GM19397 (cell line): Measurements from ENCODE around the gene CTU2.
A peak's percentile ranks its signal among the peaks of the same experiment; 100 is the strongest.

Source experiments
- ATAC-seq: cut with Tn5 transposase; IDR thresholded peaks from one replicate; pipeline ENCODE4 v1.9.1; 2021; ENCODE audit warnings: mild to moderate bottlenecking, moderate library complexity; ENCODE audit not compliant: unreplicated experiment

The CTU2 gene

DNA sequence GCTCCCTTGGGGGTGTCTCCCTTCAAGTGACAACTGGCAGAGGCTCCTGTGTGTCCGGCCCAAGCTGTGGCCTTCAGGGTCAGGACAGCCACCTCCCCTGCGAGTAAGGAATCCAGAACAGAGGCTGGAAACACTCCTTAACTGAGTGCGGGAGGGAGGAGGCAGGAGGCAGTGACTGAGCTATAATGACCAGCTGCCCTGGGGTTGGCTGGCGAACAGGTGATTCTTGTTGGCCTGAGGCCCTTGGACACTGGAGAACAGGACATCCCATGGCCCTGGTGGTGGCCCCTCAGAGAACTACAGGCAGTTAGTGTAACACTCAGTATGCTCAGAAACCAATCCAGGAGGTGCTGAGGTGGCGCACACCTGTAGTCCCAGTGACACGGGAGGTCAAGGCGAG is 10.6 kb upstream of the CTU2 start:
- ATAC-seq = no peak

DNA sequence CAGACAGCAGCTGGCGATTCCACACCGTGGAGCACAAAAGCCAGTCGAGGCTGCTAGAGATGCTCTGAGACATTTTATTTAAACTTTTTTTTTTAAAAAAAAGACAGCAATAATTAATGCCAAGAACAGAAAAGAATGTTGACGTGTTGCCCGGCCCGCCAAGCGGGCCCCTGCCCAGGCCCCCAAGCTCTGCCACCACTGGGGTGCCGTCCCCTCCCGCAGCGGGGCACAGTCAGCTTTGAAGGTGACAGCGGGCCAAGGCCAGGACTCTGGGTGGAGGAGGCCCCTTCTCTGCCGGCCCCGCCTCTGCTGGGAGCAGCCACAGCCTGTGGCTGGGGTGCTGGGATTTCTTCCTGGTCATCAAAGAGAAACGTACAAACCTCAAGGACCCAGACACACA is 9.9 kb upstream of the CTU2 start:
- no peak for ATAC-seq

DNA sequence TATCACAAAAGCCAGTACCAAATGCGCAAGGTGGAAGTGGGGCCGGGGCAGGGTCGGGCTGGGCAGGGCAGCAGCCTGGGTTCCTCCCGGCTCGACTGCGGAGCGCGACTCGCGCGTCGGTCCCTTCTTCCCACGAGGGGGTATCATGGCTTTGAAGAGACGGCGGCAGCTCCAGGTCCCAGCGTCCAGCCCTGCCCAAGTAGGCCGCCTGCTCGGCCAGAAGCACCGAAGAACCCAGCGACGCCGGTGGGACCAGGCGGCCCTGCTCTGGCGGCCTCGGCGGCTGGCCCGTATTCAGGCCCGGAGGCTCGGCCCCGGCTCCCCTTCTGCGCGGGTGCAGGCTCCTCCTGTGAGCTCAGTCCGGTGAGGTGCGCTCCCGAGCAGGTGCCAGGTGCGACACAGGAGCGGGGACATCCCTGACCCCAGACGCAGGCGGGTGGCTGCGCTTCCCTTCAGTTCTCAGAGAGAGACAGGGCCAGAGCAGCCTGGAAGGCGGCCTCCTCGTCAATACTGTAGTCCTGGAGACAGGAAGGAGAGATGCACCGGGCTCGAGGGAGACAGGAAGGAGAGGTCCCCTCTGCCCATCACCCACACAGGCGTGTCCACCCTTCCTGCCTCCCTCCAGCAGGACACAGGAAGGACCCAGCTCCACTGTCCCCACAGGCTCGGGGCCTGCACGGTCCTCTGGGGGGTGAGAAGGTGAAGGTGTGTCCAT is 9.0 kb upstream of the CTU2 start:
- no peak for ATAC-seq

DNA sequence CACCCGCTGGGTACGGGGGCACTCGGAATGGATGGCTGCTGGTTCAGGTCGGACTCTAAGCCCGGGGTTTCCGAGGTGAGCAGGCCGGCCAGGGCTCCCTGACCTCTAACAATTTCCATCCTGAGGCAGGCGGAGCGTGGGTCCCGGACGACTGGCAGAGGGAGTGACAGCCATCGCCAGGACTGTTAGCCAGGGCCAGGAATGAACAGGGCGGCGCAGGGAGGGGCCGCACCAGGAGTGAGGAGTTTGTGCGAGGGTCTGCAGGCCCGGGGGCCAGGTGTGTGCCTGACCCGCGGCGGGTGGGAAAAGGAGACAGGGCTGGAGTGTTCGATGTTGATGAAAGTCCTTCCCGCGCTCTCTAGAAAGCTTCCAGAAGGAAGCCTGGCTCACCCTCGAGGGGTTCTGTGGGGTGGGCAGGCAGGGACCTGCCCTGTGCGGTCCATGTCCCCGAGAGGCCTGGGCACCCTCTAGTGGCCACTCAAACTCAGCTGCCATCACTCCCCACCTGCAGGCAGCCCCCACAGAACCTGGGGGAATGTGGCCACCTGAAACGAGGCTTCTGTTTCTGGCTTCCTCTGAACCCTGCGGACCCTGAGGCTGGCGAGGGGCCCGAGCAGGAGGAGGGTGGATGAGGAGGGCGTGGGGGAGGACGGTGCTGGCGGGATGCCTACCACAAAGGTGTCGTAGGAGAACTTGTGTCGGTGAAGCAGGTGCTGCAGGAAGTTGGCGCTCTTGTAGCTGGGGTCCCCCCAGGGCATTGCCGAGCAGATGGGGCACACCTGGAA is 8.3 kb upstream of the CTU2 start:
- no peak for ATAC-seq

DNA sequence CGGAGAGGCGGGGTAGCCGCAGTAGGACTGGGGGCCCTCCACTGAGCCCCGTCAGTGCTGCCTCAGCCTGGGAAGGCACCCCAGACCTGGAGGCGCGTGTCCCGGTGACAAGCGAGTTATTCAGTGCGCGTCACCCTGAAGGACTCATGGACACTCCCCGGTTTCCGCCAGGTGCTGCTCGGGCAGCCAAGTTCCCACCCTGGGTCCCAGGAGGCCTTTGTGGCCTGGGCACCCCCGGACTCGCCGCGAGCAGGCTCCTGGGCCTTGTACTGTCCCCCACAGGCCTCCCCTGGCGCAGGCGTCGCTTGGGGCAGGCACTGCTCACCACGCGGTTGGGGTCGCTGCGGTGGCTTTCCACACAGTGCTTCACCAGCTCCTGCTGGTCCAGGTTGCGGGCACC is 7.7 kb upstream of the CTU2 start:
- ATAC-seq = no peak

DNA sequence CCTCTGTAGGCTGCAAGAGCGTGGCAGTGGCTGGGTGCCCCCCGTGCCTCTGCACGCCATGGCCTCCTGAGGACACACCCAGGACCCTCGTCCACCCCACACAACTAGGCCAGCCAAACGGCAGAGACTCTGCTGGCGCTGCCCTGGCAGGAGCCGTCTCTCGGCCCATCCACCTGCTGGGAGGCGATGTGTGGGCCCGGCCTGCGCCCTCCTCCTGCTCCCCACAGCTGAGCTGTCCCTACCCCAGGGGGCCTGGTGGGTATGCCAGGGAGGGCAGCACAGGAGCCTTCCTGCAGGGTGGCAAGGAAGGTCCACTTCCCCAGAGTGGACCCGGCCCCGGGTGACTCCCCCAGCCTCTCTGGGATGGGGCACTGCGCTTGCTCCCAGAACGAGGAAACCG is 7.1 kb upstream of the CTU2 start:
- ATAC-seq = no peak

DNA sequence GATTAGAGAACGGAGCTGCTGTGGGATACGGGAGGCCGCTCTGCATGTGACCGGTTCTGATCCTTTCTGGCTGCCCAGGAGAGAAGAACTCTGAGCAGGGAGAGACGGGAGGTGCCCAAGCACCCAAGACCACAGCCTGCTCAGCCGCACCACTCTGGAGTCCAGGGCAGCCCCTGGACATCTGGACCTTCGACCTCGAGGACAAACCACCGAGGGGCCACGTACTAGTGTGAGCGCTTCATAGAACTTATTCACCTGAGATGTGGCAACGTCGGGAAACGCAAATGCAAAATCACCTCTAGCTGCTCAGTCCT is 6.0 kb upstream of the CTU2 start:
- ATAC-seq = no peak

DNA sequence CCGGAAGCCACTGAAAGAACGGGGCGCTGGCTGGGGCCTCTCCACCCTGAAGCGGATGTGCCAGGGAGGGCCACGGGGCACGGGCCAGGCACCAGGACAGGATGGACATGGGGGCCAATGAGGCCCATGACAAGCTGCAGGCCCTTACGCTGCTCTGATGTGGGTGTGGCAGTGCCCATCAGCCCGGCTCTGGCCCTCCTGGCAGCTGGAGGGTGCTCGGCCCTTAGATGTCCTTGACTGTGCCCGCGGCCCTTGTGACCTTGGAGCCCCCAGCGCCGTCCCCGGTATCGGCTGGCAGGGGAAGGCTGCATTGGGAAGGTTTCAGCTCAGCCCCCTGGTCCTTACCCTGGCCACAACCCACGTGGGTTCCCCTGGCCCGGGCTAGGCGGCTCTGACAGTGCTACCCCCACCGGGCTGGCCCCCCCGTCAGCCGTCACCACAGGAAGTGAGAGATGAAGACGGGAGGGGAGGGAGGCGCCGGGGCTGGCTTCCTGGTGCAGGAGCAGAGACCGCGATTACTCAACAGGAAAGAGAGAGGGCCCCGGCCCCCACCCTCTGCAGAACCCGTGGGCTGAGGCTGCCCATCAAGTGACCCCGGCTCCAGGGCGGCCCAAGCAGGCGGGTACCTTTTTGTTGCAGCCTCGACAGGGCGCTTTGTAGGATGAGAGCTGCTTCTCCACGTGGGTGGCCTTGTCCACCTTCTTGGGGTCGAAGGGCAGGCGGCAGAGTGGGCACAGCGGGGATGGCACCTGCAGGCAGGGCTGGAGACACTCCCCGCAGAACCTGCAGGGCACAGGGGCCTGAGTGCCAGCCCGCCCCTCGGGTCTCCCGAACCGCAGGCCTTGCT is 5.4 kb upstream of the CTU2 start:
- ATAC-seq = peak; percentile 59

DNA sequence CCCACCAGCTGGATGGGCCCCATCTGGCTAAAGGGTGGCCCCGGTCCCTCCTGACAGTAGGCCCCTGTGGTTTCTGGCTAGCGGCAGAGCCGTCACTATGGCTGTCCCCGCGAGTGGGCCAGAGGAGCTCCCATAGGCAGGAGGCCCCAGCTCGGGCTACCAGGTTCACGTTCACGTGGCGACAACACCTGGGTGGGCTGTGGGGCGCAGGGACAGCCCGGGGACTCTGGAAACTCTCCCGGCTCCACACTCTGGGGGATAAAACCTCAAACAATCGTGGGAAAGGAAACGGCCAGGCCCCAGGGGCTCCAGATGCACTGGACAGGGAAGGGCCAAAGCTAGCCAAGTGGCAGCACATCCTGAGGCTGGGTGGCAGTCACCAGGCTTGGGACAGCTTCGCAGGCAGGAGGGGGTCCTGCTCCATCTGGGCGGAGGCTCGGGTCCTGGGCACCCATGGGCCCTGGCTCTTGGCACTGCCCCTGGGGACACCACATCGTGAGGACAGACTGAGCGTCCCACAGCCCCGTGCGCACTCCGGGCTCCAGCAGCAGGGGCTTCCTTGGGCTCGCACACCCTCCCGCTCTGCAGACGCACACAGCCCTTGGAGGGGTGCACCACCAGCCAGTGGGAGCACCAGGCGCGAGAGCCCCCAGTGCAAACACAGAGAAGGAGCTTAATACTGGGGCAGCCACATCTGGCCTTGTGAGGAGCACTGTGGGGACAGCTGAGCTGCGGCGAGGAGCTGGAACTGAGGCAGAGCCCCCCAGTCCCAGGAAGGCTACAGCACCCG is 4.5 kb upstream of the CTU2 start:
- no peak for ATAC-seq

DNA sequence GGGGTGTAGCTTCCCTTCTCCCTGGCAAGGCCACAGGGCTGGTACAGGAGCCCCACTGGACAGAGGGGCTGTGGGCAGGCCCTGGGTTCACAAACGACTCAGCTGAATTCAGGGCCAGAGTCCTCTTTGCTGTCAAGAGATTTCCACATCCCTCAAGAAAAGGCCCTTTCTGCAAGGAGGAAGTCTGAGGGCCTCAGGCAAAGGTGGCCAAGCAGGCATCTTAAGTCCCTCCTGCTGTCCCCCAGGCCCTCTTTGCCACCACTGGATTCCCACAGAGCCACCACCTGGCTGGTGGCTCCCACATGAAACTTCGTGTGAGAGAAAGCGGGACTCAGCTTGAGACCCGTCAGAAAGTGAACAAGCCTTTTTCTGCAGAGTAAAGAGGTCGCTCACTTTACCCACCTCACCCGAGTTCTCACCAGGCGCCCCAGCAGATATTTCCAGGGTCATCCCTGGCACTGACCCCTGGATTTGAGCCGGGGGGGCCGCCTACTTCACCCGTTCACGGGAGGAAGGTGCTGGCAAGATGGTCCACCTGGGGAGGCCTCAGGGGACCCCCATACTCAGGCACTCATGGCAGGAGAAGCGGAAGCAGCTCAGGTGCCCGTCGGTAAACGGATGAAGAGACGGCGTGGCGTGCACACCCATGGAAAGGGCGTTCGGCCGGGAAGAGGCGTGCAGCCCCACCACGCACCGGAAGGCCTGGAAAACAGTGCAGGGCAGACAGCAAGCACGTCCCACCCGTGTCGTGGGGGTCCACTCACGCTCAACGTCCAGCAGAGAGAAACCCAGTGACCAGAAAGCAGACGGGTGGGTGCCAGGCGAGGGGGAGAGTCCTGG is 3.7 kb upstream of the CTU2 start:
- ATAC-seq = no peak

DNA sequence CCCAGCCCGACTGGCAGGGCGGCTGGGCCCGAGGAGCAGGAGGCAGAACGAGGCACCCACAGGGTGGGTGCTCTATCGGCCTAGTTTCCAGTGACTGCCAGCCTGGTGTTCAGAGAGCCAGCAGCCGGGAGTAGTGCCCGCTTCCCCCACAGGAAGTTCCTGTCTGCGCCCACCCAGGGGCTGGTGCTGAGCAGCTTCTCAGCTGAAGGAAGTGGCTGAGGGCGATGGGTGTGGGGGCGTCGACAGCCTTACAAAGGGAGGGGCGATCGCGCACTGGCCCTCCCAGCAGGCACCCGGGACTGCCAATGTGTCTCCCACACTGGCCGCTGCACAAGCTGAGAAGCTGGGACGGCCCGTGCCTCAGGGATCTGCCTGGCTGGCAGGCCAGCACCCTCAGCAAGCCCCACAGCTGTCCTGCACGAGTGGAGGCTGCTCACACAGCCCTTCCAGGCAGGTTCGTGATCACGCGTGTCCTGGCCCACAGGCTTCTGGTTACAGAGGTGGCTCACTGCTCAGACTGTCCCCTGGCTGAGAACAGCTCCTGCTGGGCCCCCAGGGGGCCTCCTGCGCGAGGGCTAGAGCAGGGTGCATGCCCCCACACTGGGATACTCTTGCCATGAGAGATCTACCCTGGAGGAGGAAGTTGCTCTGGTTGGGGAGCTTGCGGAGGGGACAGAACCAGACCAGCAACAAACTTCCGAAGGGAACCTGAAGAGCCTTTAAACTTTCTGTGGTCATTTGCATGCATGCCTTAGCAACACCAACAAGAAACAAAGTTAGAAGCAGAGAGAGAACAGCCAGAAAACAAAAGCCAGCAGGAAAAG is 2.6 kb upstream of the CTU2 start:
- ATAC-seq = no peak

DNA sequence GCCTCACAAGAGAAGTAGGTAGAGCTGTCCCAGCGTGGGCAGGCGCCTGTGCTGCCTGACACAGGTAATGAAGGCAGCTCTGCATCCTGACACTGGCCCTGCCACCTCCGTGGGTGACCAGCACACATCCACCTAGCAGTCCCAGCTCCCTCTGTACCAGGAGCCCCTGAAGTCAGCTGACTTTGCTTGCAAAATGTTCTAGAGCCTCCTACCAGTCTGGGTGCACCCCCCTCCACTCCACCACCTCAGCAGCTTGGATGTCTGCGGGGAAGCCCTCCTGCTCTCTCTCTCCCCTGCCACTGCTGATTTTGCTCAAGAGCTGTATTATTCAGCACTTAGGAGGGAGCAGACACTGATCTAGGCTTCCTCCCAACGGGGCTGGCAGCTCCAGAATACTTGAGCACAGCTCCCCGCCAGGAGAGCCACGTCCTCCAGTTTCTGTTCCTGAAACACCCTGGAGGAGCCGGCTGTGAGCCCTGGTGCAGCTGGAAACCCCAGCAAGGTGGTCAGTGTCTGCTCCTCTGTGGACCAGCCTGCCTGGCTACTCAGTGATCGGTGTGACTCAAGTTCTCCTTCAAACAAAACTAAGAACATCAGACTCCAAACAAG is 1.1 kb upstream of the CTU2 start:
- no peak for ATAC-seq

DNA sequence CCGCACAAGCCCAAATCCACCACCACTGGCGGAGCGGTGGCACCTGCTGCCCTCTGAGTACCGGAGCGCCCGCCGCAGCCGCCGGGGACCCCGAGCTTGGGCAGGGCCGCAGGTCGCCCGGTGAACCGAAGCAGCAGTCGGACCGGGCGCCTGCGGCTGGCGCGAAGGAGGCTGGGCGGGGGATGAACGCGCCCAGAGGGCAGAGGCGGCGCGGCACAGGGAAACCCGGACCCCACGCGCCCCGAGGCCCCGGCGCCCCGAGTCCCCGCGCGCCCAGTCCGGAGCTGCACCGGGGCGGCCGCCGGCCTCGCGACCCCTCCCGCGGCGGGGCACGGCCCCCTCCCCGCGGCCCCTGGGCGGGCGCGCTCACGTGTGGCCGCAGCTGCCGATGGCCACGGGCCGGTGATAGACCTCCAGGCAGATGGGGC is 488 bp upstream of the CTU2 start:
- peak; percentile 15 for ATAC-seq

DNA sequence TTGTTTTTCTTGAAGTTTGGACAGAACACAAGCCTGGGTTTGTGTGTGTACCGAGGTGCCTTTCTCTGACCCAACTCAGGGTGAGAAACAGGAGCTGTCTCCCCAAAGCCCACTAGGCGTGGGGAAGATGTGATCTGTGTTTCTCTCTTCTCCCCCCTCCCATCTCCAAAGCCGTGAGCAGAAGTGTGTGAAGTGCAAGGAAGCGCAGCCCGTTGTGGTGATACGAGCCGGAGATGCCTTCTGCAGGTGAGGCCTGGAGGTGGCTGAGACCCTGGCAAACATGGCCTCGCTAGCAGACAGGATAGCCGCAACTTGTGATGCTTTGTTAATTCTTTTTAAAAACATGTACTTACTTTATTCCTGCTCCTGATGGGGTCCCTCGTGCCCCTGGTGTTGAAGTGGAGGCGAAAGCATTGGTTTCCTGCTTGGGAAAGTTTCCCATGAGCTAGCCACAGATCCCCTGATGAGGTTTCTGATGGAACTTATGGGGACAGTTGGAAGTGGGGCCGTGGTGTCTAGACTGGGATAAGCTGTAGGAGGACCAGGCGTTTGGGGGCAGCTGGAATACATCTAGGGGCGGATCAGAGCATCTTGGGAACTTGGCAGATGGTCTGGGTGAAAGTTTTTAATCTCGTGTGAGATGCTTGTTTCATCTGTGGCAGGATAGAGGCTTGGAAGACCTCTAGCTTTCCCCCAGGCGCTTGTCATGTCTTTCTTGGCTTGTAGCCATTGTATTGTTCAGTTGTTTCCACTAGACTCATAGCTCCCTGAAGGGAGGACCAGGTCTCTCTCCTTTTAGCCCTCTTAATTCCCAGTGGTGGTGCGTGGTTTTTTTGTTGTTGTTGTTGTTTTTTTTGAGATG is 893 bp downstream of the CTU2 start:
- no peak for ATAC-seq

DNA sequence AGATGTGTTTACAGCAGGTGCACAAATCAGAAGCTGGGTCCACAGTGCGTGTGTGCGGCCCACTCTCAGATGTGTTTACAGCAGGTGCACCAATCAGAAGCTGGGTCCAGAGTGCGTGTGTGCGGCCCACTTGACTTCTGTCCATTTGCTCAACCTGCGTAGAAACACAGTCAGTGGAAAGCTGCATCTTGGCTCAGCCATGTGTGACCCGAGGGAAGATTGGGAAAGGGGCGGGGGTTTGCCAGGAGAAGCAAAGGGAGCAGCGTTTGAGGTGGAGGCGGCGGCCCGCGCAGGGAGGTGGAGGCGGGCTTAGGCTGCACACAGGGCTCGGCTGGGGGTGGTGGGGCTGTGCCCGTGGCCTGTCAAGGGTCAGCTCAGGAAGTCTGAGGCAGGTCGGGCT is 4.3 kb downstream of the CTU2 start:
- no peak for ATAC-seq

DNA sequence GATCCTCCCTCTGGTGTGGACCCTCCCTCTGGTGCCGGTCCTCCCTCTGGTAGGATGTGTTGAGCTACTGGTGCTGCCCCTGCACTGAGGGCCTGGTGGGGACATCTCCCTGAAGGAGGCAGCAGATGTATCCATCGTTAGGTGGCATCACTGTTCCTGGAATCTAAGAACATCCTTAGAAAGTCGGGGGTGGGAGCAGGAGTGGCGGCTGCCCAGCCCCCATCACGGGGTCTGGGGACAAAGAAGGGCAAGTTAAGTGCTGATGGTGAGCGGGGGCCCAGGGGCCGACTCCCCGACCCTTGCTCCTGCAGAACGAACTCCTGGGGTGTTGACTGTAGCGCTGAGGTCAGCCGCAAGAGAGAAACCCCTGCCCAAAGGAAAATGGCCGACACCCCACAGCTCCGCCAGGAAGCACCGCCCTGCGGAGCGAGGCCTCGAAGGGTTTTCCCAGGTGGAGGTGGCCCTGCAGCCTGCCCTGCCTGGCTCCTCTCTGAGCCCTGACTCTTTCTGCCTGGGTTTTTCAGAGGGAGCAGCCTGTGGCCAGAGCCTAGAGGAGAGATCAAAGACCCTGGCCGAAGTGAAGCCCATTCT is 5.5 kb downstream of the CTU2 start:
- ATAC-seq = no peak

DNA sequence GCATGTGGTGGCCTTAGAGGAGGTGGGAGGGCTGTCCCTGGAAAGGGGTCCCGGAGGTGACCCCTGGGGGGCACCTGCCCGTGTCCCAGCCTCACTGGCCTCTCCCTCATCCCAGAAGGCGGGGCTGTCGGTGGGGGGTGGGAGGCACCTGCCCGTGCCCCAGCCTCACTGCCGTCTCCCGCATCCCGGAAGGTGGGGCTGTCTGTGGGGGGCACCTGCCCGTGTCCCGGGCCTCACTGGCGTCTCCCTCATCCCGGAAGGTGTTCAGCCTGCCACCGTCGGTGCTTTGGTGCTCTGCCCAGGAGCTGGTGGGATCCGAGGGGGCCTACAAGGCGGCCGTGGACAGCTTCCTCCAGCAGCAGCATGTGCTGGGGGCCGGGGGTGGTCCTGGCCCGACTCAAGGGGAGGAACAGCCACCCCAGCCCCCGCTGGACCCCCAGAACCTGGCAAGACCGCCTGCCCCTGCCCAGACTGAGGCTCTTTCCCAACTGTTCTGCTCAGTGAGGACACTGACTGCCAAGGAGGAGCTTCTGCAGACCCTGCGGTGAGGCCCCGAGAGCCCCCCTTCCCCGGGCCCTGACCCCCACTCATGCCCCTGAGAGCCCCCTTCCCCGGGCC is 6.2 kb downstream of the CTU2 start:
- no peak for ATAC-seq
